Ectodermal cell (in vitro differentiated cells): Measurements from ENCODE around the gene TTC4.

Experiments
- H3K27ac ChIP-seq: 2 replicates; pipeline ENCODE4 v1.7.0; 2013; ENCODE audit warnings: mild to moderate bottlenecking, low read depth, low read length; ENCODE audit not compliant: insufficient read depth, poor library complexity, severe bottlenecking
- H3K27me3 ChIP-seq: 2 replicates; pipeline ENCODE4 v1.7.0; 2013; ENCODE audit warnings: mild to moderate bottlenecking, low read length; ENCODE audit not compliant: insufficient read depth, control insufficient read depth, poor library complexity, severe bottlenecking
- H3K36me3 ChIP-seq: one replicate; pipeline ENCODE4 v1.7.0; 2013; ENCODE audit warnings: low read length; ENCODE audit not compliant: control insufficient read depth, insufficient read depth
- H3K4me1 ChIP-seq: one replicate; pipeline ENCODE4 v1.7.0; 2013; ENCODE audit warnings: low read length; ENCODE audit not compliant: control insufficient read depth, insufficient read depth
- H3K4me3 ChIP-seq: 2 replicates; pipeline ENCODE4 v1.7.0; 2013; ENCODE audit warnings: low read depth, low read length, control low read depth; ENCODE audit not compliant: insufficient read depth
- H3K9me3 ChIP-seq: 2 replicates; pipeline ENCODE4 v1.7.0; 2013; ENCODE audit warnings: mild to moderate bottlenecking, low read length, moderate library complexity; ENCODE audit not compliant: control insufficient read depth
- WGBS, 2 experiments: methylation state at CpG; one replicate each; pipeline ENCODE4 v1.1.7; 2013; ENCODE audit warnings: missing lambda C conversion rate in 2 of 2; 5-methylcytosine and 5-hydroxymethylcytosine counted together

TTC4 gene

GRCh38 chr1:54743416-54744226 is 28.0 kb downstream of the TTC4 start:
- H3K27me3 ChIP-seq: no peaks in the 10 kb centered on the region
- no peak overlapping the region for H3K4me3 ChIP-seq
- no peaks in the 10 kb centered on the region for H3K9me3 ChIP-seq
- 86 to 90% methylated on average over 12 of the region's 12 CpGs for WGBS, 2 experiments
- H3K36me3 ChIP-seq: peaks cover 19% of the 10 kb centered on the region
- no peak overlapping the region for H3K27ac ChIP-seq
- H3K4me1 ChIP-seq: no peaks in the 10 kb centered on the region

DNA sequence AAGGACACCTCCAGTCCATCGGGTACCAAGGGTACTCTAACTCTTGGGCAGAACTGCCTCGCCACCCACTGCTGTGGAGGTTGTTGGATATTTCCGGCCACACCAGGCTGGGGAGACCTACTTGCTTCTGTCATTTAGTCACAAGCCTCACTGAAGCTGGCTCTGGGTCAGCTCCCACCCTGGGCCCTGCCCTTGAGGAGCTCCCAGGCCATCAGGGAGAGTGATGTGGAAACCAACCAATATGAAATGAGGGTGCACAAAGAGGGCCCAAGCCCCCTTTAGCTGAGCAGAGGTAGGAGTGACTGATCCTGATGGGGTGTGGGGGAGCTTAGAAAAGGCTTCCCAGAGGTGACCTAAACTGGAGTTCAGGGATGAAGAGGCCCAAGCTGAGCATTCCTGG is 29.0 kb downstream of the TTC4 start:
- Histone ChIP-seq H3K27me3 (no peaks in the 10 kb centered on the region), H3K4me3 (no peak overlapping the region), H3K27ac (no peak overlapping the region), H3K9me3 (no peaks in the 10 kb centered on the region), H3K36me3 (peaks cover 12% of the 10 kb centered on the region), H3K4me1 (no peaks in the 10 kb centered on the region)
- WGBS, 2 experiments: 93 to 94% methylated on average over 3 of the region's 3 CpGs

- H3K9me3 ChIP-seq: no peaks in the 10 kb centered on the region
- WGBS, 2 experiments: 92 to 95% methylated on average over 6 of the region's 6 CpGs
- no peak overlapping the region for H3K4me3 ChIP-seq
- no peaks in the 10 kb centered on the region for H3K27me3 ChIP-seq
- peaks cover 9% of the 10 kb centered on the region for H3K36me3 ChIP-seq
- no peak overlapping the region for H3K27ac ChIP-seq
- no peaks in the 10 kb centered on the region for H3K4me1 ChIP-seq
These were observed 29.6 kb downstream of the TTC4 start for GRCh38 chr1:54745274-54745673.

- no peaks in the 10 kb centered on the region for H3K4me1 ChIP-seq
- WGBS, 2 experiments: 91 to 95% methylated on average over 4 of the region's 4 CpGs
- no peak overlapping the region for H3K4me3 ChIP-seq
- peaks cover 9% of the 10 kb centered on the region for H3K36me3 ChIP-seq
- no peak overlapping the region for H3K27ac ChIP-seq
- no peaks in the 10 kb centered on the region for H3K27me3 ChIP-seq
- no peaks in the 10 kb centered on the region for H3K9me3 ChIP-seq
These were observed 30.2 kb downstream of the TTC4 start for GRCh38 chr1:54745864-54746263.

- Histone ChIP-seq H3K9me3 (no peaks in the 10 kb centered on the region), H3K4me1 (no peaks in the 10 kb centered on the region), H3K36me3 (no peaks in the 10 kb centered on the region), H3K4me3 (no peak overlapping the region), H3K27ac (no peak overlapping the region), H3K27me3 (no peaks in the 10 kb centered on the region)
- 90 to 93% methylated on average over 14 of the region's 14 CpGs for WGBS, 2 experiments
These were observed 32.6 kb downstream of the TTC4 start for GRCh38 chr1:54748094-54748835.

DNA sequence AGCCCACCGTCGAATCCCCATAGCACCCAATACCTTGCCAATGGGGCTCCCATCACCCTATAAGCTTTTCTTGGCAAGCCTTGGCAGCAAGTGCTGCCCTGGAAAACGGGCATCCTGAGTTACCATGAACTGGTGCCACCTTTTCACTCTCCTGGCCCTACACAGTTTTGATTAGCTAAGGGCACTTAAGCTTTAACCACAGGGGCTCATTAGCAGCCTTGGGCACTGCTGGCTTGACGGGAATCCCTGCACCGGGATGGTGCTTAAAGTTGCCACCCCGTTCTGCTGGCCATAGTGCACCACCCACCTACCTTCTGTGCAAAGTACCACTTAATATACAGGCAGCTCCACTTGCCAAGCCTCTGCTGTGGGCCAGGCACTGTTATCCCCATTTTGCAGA is 34.9 kb downstream of the TTC4 start:
- whole genome bisulfite sequencing, 2 experiments: 90 to 91% methylated on average over 6 of the region's 6 CpGs
- H3K9me3 ChIP-seq: no peaks in the 10 kb centered on the region
- H3K27me3 ChIP-seq: no peaks in the 10 kb centered on the region
- H3K36me3 ChIP-seq: no peaks in the 10 kb centered on the region
- no peak overlapping the region for H3K4me3 ChIP-seq
- H3K27ac ChIP-seq: no peak overlapping the region
- H3K4me1 ChIP-seq: no peaks in the 10 kb centered on the region

GRCh38 chr1:54751426-54751825 is 35.8 kb downstream of the TTC4 start:
- H3K27me3 ChIP-seq: no peaks in the 10 kb centered on the region
- 62 to 69% methylated on average over 4 of the region's 4 CpGs for WGBS, 2 experiments
- H3K27ac ChIP-seq: no peak overlapping the region

DNA sequence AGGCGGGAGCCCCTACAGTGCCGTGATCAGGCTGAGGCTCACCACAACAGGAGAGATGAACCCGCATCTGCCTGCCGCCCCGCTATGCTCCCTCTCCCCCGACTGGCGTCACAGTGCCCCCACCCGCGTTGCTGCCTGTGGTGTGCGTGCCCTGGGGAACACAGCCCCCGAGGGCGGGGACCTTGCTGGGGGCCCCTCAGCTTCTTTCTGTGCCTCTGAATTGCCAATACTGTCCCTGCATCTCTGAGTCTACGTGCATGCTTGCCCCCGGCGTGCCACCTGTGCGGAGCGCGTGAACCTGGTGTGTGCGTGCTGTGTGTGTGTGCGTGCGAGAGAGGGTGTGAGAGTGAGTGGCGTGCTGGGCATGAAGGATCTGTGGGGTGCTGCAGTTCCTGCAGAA is 38.4 kb downstream of the TTC4 start:
- no peaks in the 10 kb centered on the region for H3K9me3 ChIP-seq
- H3K27me3 ChIP-seq: no peaks in the 10 kb centered on the region
- 94 to 95% methylated on average over 22 of the region's 22 CpGs for WGBS, 2 experiments
- H3K27ac ChIP-seq: no peak overlapping the region
- H3K4me1 ChIP-seq: no peaks in the 10 kb centered on the region
- no peak overlapping the region for H3K4me3 ChIP-seq
- peaks cover 6% of the 10 kb centered on the region for H3K36me3 ChIP-seq

More at GRCh38 chr1:54751426-54751825, 35.8 kb downstream of the TTC4 start:
- Histone ChIP-seq H3K9me3 (no peaks in the 10 kb centered on the region), H3K4me1 (no peaks in the 10 kb centered on the region), H3K36me3 (no peaks in the 10 kb centered on the region), H3K4me3 (no peak overlapping the region)

DNA sequence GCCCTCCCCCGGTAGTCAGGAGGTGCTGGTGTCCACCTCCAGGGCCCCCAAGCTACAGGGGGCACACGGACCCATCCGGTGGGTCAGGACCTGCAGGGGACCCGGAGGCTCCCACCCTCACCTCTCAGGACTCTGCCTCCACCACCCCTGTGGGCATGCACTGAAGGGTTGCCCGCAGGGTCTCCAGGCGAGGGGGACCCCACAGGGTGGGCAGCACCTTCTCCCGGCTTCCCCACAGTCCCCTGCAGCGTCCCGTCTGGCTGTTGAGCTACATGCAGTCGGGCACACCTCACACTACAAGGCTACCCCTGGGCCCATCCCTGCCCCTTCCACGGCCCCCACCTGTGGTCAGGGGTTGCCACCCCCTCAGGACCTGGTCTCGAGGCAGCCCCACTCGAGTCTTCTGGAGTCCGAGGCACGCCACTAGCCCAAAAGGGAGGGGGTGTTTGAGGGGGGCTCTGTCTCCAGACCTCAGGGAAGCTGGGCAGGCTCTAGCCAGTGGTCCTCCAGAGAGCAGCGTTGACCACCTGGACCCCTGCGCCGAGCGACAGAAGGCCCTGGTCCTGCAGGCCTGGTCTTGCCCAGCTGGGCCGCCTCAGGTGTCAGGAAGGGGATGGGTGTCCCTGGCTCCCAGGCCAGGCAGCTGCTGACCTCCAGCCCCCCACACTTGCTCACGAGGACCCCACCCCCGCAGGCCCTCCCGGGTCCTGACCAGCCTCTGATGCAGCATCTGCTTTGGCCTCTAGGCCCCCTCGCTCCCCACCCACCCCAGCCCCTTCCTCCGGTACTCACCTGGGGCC is 39.0 kb downstream of the TTC4 start:
- no peaks in the 10 kb centered on the region for H3K9me3 ChIP-seq
- no peak overlapping the region for H3K4me3 ChIP-seq
- no peak overlapping the region for H3K27ac ChIP-seq
- H3K27me3 ChIP-seq: no peaks in the 10 kb centered on the region
- H3K4me1 ChIP-seq: no peaks in the 10 kb centered on the region
- H3K36me3 ChIP-seq: peaks cover 6% of the 10 kb centered on the region
- 92 to 93% methylated on average over 25 of the region's 25 CpGs for WGBS, 2 experiments

DNA sequence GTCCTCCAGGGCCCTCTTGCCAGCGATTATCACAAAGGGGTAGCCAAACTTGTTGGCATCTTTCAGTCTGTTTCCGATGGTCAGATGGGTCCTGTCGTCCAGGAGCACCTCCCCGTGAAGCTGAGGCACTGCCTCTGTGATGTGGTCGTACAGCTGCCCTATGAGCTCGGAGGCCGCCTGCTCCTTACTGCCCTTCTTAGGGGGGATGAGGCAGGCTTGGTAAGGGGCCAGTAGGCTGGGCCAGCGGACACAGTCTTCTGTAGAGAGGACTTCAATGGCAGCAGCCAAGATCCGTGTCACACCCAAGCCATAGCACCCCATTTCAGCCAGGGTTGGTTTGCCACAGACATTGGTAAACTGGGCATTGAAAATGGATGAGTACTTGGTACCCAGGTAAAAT is 42.2 kb downstream of the TTC4 start:
- Histone ChIP-seq H3K36me3 (peaks cover 6% of the 10 kb centered on the region), H3K4me1 (no peaks in the 10 kb centered on the region), H3K27me3 (no peaks in the 10 kb centered on the region), H3K27ac (no peak overlapping the region), H3K9me3 (no peaks in the 10 kb centered on the region), H3K4me3 (no peak overlapping the region)
- 93 to 95% methylated on average over 9 of the region's 9 CpGs for WGBS, 2 experiments
